OCI-LY3 (cell line): Measurements from ENCODE around the gene KIAA1671.

Source experiments
- H2AFZ ChIP-seq: fragments of 200-600, 300-600 bp; shearing (Covaris generic); 2 replicates; pipeline ENCODE4 v1.6.0; 2014; ENCODE audit warnings: antibody characterized with exemption, low read depth, low read length
- H3K27ac ChIP-seq: fragments of 200-600, 300-600 bp; sonication (generic); 2 replicates; pipeline ENCODE4 v1.5.1; 2014; ENCODE audit warnings: mild to moderate bottlenecking, low read length, moderate library complexity, mixed read lengths
- H3K27me3 ChIP-seq: fragments of 200-600, 300-600 bp; sonication (generic); 2 replicates; pipeline ENCODE4 v1.6.1; 2014; ENCODE audit warnings: low read depth, low read length, mixed read lengths
- H3K36me3 ChIP-seq: fragments of 200-600, 300-600 bp; sonication (generic); replicated peaks from 2 replicates; pipeline ENCODE3; 2014; ENCODE audit warnings: low read depth, low read length, mixed read lengths
- H3K4me1 ChIP-seq: fragments of 300-600, 200-600 bp; sonication (generic); 2 replicates; pipeline ENCODE4 v1.6.1; 2014; ENCODE audit warnings: low read length, mixed read lengths
- H3K4me2 ChIP-seq: fragments of 200-600, 300-600 bp; sonication (generic); 2 replicates; pipeline ENCODE4 v1.6.1; 2014; ENCODE audit warnings: low read length, mixed read lengths
- H3K4me3 ChIP-seq: fragments of 300-600, 200-600 bp; sonication (generic); 2 replicates; pipeline ENCODE4 v1.5.1; 2014; ENCODE audit warnings: antibody characterized with exemption, mild to moderate bottlenecking, low read length, moderate library complexity
- H3K79me2 ChIP-seq: fragments of 300-600, 200-600 bp; shearing (Covaris generic); 2 replicates; pipeline ENCODE4 v1.6.1; 2014; ENCODE audit warnings: mild to moderate bottlenecking, low read length, mixed read lengths
- H3K9ac ChIP-seq: fragments of 300-600, 200-600 bp; shearing (Covaris generic); 2 replicates; pipeline ENCODE4 v1.6.0; 2014; ENCODE audit warnings: mild to moderate bottlenecking, low read length, moderate library complexity
- H3K9me3 ChIP-seq: fragments of 200-600, 300-600 bp; shearing (Covaris generic); 2 replicates; pipeline ENCODE4 v1.6.1; 2014; ENCODE audit warnings: low read length, mixed read lengths; ENCODE audit not compliant: insufficient read depth
- H4K20me1 ChIP-seq: fragments of 200-600, 300-600 bp; sonication (generic); 2 replicates; pipeline ENCODE4 v1.6.1; 2016; ENCODE audit warnings: low read length, mixed read lengths; ENCODE audit not compliant: insufficient read depth
- CTCF ChIP-seq: fragments of 200-600, 300-600 bp; sonication (generic); IDR thresholded peaks from 2 replicates; pipeline ENCODE4 v1.5.1; 2014; ENCODE audit warnings: antibody characterized with exemption, low read length, low read depth
- EZH2phosphoT487 ChIP-seq: fragments of 200-600 bp; shearing (Covaris generic); IDR thresholded peaks from 2 replicates; pipeline ENCODE4 v1.6.1; 2018; ENCODE audit warnings: antibody characterized with exemption, mixed run types, low read depth

KIAA1671 gene

GRCh38 chr22:25084405-25085107 lies 132.0 kb downstream of the KIAA1671 start:
- H3K27ac ChIP-seq, result peak overlapping the region; percentile 14; the same call in 1 of the 2 replicates
- H2AFZ ChIP-seq, result no peak overlapping the region
- H3K27me3 ChIP-seq, result no peaks in the 10 kb centered on the region
- no peak overlapping the region; the same call in 1 of the 2 replicates for H3K9ac ChIP-seq
- TF ChIP-seq EZH2phosphoT487 (no peak), CTCF (no peak)
- peaks cover 33% of the 10 kb centered on the region for H3K4me1 ChIP-seq
- peak overlapping the region; percentile 51 for H3K4me2 ChIP-seq
- no peaks in the 10 kb centered on the region for H4K20me1 ChIP-seq
- no peaks in the 10 kb centered on the region for H3K79me2 ChIP-seq
- H3K36me3 ChIP-seq, result no peaks in the 10 kb centered on the region
- H3K4me3 ChIP-seq, result peak overlapping the region; percentile 23; the same call in 1 of the 2 replicates
- no peaks in the 10 kb centered on the region for H3K9me3 ChIP-seq

- Histone ChIP-seq H3K36me3 (no peaks in the 10 kb centered on the region), H4K20me1 (no peaks in the 10 kb centered on the region), H3K27me3 (no peaks in the 10 kb centered on the region), H3K4me1 (peaks cover 33% of the 10 kb centered on the region), H3K4me3 (peak overlapping the region; percentile 23), H2AFZ (no peak overlapping the region), H3K79me2 (no peaks in the 10 kb centered on the region), H3K9me3 (no peaks in the 10 kb centered on the region), H3K9ac (no peak overlapping the region; the same call in 1 of the 2 replicates), H3K4me2 (peak overlapping the region; percentile 51), H3K27ac (peak overlapping the region; percentile 14; the same call in 1 of the 2 replicates)
- TF ChIP-seq CTCF, result no peak
- TF ChIP-seq EZH2phosphoT487, result no peak
Observed at GRCh38 chr22:25085156-25085555, 132.6 kb downstream of the KIAA1671 start.

GRCh38 chr22:25085930-25086901 lies 133.7 kb downstream of the KIAA1671 start:
- TF ChIP-seq EZH2phosphoT487 (no peak), CTCF (no peak)
- Histone ChIP-seq H3K4me3 (peak overlapping the region; percentile 30), H3K9me3 (no peaks in the 10 kb centered on the region), H3K79me2 (no peaks in the 10 kb centered on the region), H3K36me3 (no peaks in the 10 kb centered on the region), H3K27me3 (no peaks in the 10 kb centered on the region), H3K27ac (peak overlapping the region; percentile 33), H4K20me1 (no peaks in the 10 kb centered on the region), H3K4me2 (peak overlapping the region; percentile 51), H3K9ac (no peak overlapping the region), H3K4me1 (peaks cover 39% of the 10 kb centered on the region), H2AFZ (no peak overlapping the region; the same call in 1 of the 2 replicates)

- H2AFZ ChIP-seq, result no peak overlapping the region; the same call in 1 of the 2 replicates
- peaks cover 34% of the 10 kb centered on the region for H3K4me1 ChIP-seq
- peak overlapping the region; percentile 30; the same call in 1 of the 2 replicates for H3K4me3 ChIP-seq
- no peaks in the 10 kb centered on the region for H3K36me3 ChIP-seq
- H3K4me2 ChIP-seq, result peak overlapping the region; percentile 51
- no peaks in the 10 kb centered on the region for H3K79me2 ChIP-seq
- H4K20me1 ChIP-seq, result no peaks in the 10 kb centered on the region
- no peaks in the 10 kb centered on the region for H3K27me3 ChIP-seq
- no peaks in the 10 kb centered on the region for H3K9me3 ChIP-seq
- no peak for TF ChIP-seq CTCF
- no peak overlapping the region for H3K9ac ChIP-seq
- 0 out of 2 replicates have a peak overlapping the region, but pooled peaks have one; percentile 33 for H3K27ac ChIP-seq
Observed at GRCh38 chr22:25086902-25087282, 134.4 kb downstream of the KIAA1671 start.
